Neural cell (in vitro differentiated cells): ENCODE data around the gene ARID1A. TPM values are rescaled to one million over a fixed set of nuclear protein-coding genes. Genes with fewer than 3 reads are reported as not detected.

Experiments used
- H2AFZ ChIP-seq: fragments of 200-600, 300-800 bp; sonication (generic), shearing (Covaris generic); 2 replicates; pipeline ENCODE4 v1.6.0; 2014; ENCODE audit warnings: low read depth, mild to moderate bottlenecking, antibody characterized with exemption, low read length, moderate library complexity
- H3F3A ChIP-seq: fragments of 200-600 bp; shearing (Covaris generic); 2 replicates; pipeline ENCODE4 v1.6.1; 2016; ENCODE audit warnings: mild to moderate bottlenecking, moderate library complexity, mixed read lengths, antibody characterized with exemption, low read length; ENCODE audit not compliant: insufficient read depth, poor library complexity, severe bottlenecking
- H3K27ac ChIP-seq: fragments of 200-600, 300-800 bp; sonication (generic), shearing (Covaris generic); 2 replicates; pipeline ENCODE4 v1.5.1; 2014; ENCODE audit warnings: mild to moderate bottlenecking, low read length, moderate library complexity
- H3K27me3 ChIP-seq: fragments of 300-800, 200-600 bp; sonication (generic), shearing (Covaris generic); 2 replicates; pipeline ENCODE4 v1.6.0; 2014; ENCODE audit warnings: mild to moderate bottlenecking, low read depth, low read length, moderate library complexity; ENCODE audit not compliant: insufficient read depth
- H3K36me3 ChIP-seq: fragments of 300-800, 200-600 bp; sonication (generic), shearing (Covaris generic); 2 replicates; pipeline ENCODE4 v1.5.1; 2014; ENCODE audit warnings: mild to moderate bottlenecking, antibody characterized with exemption, low read length, moderate library complexity; ENCODE audit not compliant: insufficient read depth
- H3K4me2 ChIP-seq: fragments of 300-800, 200-600 bp; sonication (generic), shearing (Covaris generic); 2 replicates; pipeline ENCODE4 v1.6.0; 2014; ENCODE audit warnings: mild to moderate bottlenecking, low read length
- H3K4me3 ChIP-seq: fragments of 300-800, 200-600 bp; sonication (generic), shearing (Covaris generic); 2 replicates; pipeline ENCODE4 v1.5.1; 2014; ENCODE audit warnings: mild to moderate bottlenecking, low read length, moderate library complexity
- H3K79me2 ChIP-seq: fragments of 200-600 bp; shearing (Covaris generic); replicated peaks from 2 replicates; pipeline ENCODE4 v1.6.0; 2014; ENCODE audit warnings: mild to moderate bottlenecking, low read length, moderate library complexity; ENCODE audit not compliant: insufficient read depth
- H3K9ac ChIP-seq: fragments of 300-800, 200-600 bp; sonication (generic), shearing (Covaris generic); 2 replicates; pipeline ENCODE4 v1.6.1; 2016; ENCODE audit warnings: mild to moderate bottlenecking, low read length, mixed read lengths
- H3K9me2 ChIP-seq: fragments of 200-600 bp; shearing (Covaris generic); 2 replicates; pipeline ENCODE4 v1.6.1; 2016; ENCODE audit warnings: mild to moderate bottlenecking, low read length, mixed read lengths; ENCODE audit not compliant: insufficient read depth
- H3K9me3 ChIP-seq: fragments of 200-600, 300-800 bp; sonication (generic), shearing (Covaris generic); 2 replicates; pipeline ENCODE4 v1.6.1; 2016; ENCODE audit warnings: mild to moderate bottlenecking, mixed run types, low read length, moderate library complexity, mixed read lengths
- H4K20me1 ChIP-seq: fragments of 200-600 bp; shearing (Covaris generic); 2 replicates; pipeline ENCODE4 v1.6.1; 2016; ENCODE audit warnings: mild to moderate bottlenecking, mixed run types; ENCODE audit not compliant: insufficient read depth
- EP300 ChIP-seq: fragments of 450-650 bp; conservative IDR thresholded peaks from 2 replicates; pipeline ENCODE4 v1.6.1; 2014; ENCODE audit warnings: antibody characterized with exemption, mild to moderate bottlenecking, moderate library complexity; ENCODE audit not compliant: poor library complexity, severe bottlenecking
- EZH2 ChIP-seq: fragments of 200-600, 300-800 bp; shearing (Covaris generic), sonication (generic); IDR thresholded peaks from 2 replicates; pipeline ENCODE4 v1.6.1; 2014; ENCODE audit warnings: antibody characterized with exemption, low read length, borderline replicate concordance, mild to moderate bottlenecking; ENCODE audit not compliant: insufficient read depth, poor library complexity, severe bottlenecking
- MXI1 ChIP-seq: fragments of 450-650 bp; conservative IDR thresholded peaks from 2 replicates; pipeline ENCODE4 v1.6.1; 2014; ENCODE audit warnings: antibody characterized with exemption, mild to moderate bottlenecking; ENCODE audit not compliant: poor library complexity, severe bottlenecking
- POLR2AphosphoS5 ChIP-seq: IDR thresholded peaks from 2 replicates; pipeline ENCODE4 v1.6.1; 2012
- RAD21 ChIP-seq: fragments of 450-650 bp; conservative IDR thresholded peaks from 2 replicates; pipeline ENCODE4 v1.6.1; 2014; ENCODE audit warnings: antibody characterized with exemption, mild to moderate bottlenecking, moderate library complexity
- SMC3 ChIP-seq: fragments of 450-650 bp; conservative IDR thresholded peaks from 2 replicates; pipeline ENCODE4 v1.6.1; 2014; ENCODE audit warnings: antibody characterized with exemption, mild to moderate bottlenecking, moderate library complexity; ENCODE audit not compliant: poor library complexity
- TAF1 ChIP-seq: IDR thresholded peaks from 2 replicates; pipeline ENCODE4 v1.6.1; 2012; ENCODE audit warnings: low read depth
- polyA minus RNA-seq: library from RNA; depleted of rRNA, polyadenylated mRNA; stranded (reverse); fragments of >200 nt; gene quantifications from 2 replicates; pipeline ENCODE4 v1.2.3, GENCODE V29; 2014
- polyA plus RNA-seq: library from polyadenylated mRNA; depleted of rRNA; stranded (reverse); fragments of >200 nt; gene quantifications from 2 replicates; pipeline ENCODE4 v1.2.3, GENCODE V29; 2014
- TF ChIP-seq, protein P1 (sequence below): fragments of 450-650 bp; IDR thresholded peaks from 2 replicates; pipeline ENCODE4 v1.5.1; 2014; ENCODE audit warnings: antibody characterized with exemption, mild to moderate bottlenecking, moderate library complexity; ENCODE audit not compliant: poor library complexity, severe bottlenecking
- TF ChIP-seq, protein P2 (sequence below): IDR thresholded peaks from 2 replicates; pipeline ENCODE4 v1.6.1; 2012; ENCODE audit warnings: borderline replicate concordance

ARID1A gene
- 13.2 and 16.2 TPM in 2 replicates for polyA plus RNA-seq
- 51.1 and 74.6 TPM in 2 replicates for polyA minus RNA-seq

DNA sequence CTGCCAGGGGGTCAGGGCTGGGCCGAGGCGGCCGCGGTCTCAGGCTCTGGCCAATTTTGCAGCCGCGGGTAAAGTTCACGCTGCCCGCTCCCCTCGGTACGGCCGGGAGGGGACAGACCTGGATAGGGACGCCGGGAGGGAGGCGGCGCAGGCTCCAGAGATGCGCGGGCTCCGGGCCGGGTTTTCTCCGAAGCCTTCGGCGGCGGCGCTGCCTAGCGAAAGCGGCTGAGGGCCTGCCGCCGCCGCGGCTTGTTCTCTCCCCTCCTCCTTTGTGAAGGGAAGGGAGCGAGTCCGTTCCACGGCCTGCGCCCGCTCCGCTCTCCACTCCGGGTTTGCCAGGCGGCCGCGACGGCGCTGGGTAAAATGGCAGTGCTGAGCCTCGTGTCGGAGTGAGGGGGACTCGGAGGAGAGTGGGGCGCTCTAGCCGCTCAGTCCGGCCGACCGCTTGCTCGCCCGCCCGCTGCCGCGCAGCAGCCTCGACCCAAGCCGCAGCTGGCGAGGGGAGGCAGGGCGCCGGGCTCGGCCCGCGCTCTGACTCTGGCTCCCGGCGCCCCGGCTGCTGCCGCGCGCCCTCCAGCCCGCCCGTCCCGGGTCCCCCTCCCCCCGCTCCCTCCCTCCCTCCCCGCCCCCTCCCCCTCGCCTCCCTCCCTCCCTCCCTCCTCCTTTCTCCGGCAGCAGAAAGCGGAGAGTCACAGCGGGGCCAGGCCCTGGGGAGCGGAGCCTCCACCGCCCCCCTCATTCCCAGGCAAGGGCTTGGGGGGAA is at the start of gene ARID1A:
ARID1A (plus strand) TSS at position 660 of the 763 bp plus-strand sequence. CDS start 389 bp downstream, outside the sequence.
- peak within 1 kb of the TSS; percentile 99 for H3K4me2 ChIP-seq
- H3K9ac ChIP-seq, result peak within 1 kb of the TSS; percentile 98
- H3K9me2 ChIP-seq, result no peaks in the 10 kb centered on the region
- no peaks in the 10 kb centered on the region for H3K9me3 ChIP-seq
- peak within 1 kb of the TSS; percentile 90 for H3K27ac ChIP-seq
- peaks cover 24% of the 10 kb centered on the region for H4K20me1 ChIP-seq
- H2AFZ ChIP-seq, result peak within 1 kb of the TSS; percentile 53
- peak within 1 kb of the TSS; percentile 77 for H3K4me3 ChIP-seq
- H3K27me3 ChIP-seq, result no peaks in the 10 kb centered on the region
- TF ChIP-seq SMC3, result peak; percentile 67
- TF ChIP-seq RAD21, result peak; percentile 60
- TF ChIP-seq, protein P1, sequence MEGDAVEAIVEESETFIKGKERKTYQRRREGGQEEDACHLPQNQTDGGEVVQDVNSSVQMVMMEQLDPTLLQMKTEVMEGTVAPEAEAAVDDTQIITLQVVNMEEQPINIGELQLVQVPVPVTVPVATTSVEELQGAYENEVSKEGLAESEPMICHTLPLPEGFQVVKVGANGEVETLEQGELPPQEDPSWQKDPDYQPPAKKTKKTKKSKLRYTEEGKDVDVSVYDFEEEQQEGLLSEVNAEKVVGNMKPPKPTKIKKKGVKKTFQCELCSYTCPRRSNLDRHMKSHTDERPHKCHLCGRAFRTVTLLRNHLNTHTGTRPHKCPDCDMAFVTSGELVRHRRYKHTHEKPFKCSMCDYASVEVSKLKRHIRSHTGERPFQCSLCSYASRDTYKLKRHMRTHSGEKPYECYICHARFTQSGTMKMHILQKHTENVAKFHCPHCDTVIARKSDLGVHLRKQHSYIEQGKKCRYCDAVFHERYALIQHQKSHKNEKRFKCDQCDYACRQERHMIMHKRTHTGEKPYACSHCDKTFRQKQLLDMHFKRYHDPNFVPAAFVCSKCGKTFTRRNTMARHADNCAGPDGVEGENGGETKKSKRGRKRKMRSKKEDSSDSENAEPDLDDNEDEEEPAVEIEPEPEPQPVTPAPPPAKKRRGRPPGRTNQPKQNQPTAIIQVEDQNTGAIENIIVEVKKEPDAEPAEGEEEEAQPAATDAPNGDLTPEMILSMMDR, result peak; percentile 21
- TF ChIP-seq TAF1, result peak; percentile 99
- peak; percentile 81 for TF ChIP-seq EP300
- no peak for TF ChIP-seq EZH2
- TF ChIP-seq, protein P2, sequence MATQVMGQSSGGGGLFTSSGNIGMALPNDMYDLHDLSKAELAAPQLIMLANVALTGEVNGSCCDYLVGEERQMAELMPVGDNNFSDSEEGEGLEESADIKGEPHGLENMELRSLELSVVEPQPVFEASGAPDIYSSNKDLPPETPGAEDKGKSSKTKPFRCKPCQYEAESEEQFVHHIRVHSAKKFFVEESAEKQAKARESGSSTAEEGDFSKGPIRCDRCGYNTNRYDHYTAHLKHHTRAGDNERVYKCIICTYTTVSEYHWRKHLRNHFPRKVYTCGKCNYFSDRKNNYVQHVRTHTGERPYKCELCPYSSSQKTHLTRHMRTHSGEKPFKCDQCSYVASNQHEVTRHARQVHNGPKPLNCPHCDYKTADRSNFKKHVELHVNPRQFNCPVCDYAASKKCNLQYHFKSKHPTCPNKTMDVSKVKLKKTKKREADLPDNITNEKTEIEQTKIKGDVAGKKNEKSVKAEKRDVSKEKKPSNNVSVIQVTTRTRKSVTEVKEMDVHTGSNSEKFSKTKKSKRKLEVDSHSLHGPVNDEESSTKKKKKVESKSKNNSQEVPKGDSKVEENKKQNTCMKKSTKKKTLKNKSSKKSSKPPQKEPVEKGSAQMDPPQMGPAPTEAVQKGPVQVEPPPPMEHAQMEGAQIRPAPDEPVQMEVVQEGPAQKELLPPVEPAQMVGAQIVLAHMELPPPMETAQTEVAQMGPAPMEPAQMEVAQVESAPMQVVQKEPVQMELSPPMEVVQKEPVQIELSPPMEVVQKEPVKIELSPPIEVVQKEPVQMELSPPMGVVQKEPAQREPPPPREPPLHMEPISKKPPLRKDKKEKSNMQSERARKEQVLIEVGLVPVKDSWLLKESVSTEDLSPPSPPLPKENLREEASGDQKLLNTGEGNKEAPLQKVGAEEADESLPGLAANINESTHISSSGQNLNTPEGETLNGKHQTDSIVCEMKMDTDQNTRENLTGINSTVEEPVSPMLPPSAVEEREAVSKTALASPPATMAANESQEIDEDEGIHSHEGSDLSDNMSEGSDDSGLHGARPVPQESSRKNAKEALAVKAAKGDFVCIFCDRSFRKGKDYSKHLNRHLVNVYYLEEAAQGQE, result peak; percentile 95
- peak; percentile 92 for TF ChIP-seq MXI1
- TF ChIP-seq POLR2AphosphoS5, result peak; percentile 63
- H3K79me2 ChIP-seq, result peaks cover 56% of the 10 kb centered on the region
- no peaks in the 10 kb centered on the region for H3K36me3 ChIP-seq
- H3F3A ChIP-seq, result peaks cover 3% of the 10 kb centered on the region

DNA sequence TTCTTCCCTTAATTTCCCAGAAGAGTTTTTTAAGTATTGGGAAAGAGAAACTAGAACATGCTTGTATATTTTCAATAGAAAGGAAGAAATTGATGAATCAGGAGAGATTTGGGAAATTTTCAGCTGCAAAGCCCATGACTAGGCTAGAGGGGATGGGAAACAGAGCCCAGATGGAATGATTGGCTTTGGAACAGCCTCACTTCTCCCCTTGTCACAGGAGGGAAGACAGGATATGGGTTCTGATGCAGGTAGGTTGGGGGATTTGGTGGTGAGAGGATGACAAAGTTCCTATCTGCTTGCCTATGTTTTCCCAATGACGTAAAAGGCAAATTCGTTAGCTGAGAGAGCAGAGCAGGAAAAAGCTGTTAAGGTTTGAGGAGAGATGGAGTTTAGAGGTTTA is 31.0 kb upstream of the ARID1A start:
- TF ChIP-seq EP300 (no peak), EZH2 (no peak), RAD21 (no peak), POLR2AphosphoS5 (no peak), TAF1 (no peak), SMC3 (no peak), MXI1 (no peak)
- TF ChIP-seq, protein P2, result no peak
- TF ChIP-seq, protein P1, result no peak
- Histone ChIP-seq H3K4me2 (no peak overlapping the region), H4K20me1 (no peaks in the 10 kb centered on the region), H3K27me3 (no peaks in the 10 kb centered on the region), H3K79me2 (no peaks in the 10 kb centered on the region), H2AFZ (no peak overlapping the region), H3K9me3 (no peaks in the 10 kb centered on the region), H3K27ac (no peak overlapping the region), H3K36me3 (no peaks in the 10 kb centered on the region), H3F3A (no peaks in the 10 kb centered on the region), H3K9me2 (no peaks in the 10 kb centered on the region), H3K9ac (no peak overlapping the region), H3K4me3 (no peak overlapping the region)
